IPS-15b (cell line): ENCODE results near the gene ZSCAN5A.

Experiments
- H3K27me3 ChIP-seq: one replicate; pipeline ENCODE4 v1.6.1; 2013; ENCODE audit warnings: low read length; ENCODE audit not compliant: control insufficient read depth, insufficient read depth
- H3K36me3 ChIP-seq: one replicate; pipeline ENCODE4 v1.6.1; 2013; ENCODE audit warnings: low read length; ENCODE audit not compliant: control insufficient read depth, insufficient read depth
- H3K4me1 ChIP-seq: one replicate; pipeline ENCODE4 v1.6.1; 2013; ENCODE audit warnings: mild to moderate bottlenecking, low read length; ENCODE audit not compliant: control insufficient read depth, insufficient read depth
- H3K4me3 ChIP-seq: one replicate; pipeline ENCODE4 v1.5.1; 2013; ENCODE audit warnings: low read depth, low read length
- H3K9ac ChIP-seq: one replicate; pipeline ENCODE4 v1.6.1; 2013; ENCODE audit warnings: low read depth, mild to moderate bottlenecking, low read length
- H3K9me3 ChIP-seq: one replicate; pipeline ENCODE4 v1.6.1; 2013; ENCODE audit warnings: mild to moderate bottlenecking, low read length; ENCODE audit not compliant: control insufficient read depth, insufficient read depth

ZSCAN5A gene

DNA sequence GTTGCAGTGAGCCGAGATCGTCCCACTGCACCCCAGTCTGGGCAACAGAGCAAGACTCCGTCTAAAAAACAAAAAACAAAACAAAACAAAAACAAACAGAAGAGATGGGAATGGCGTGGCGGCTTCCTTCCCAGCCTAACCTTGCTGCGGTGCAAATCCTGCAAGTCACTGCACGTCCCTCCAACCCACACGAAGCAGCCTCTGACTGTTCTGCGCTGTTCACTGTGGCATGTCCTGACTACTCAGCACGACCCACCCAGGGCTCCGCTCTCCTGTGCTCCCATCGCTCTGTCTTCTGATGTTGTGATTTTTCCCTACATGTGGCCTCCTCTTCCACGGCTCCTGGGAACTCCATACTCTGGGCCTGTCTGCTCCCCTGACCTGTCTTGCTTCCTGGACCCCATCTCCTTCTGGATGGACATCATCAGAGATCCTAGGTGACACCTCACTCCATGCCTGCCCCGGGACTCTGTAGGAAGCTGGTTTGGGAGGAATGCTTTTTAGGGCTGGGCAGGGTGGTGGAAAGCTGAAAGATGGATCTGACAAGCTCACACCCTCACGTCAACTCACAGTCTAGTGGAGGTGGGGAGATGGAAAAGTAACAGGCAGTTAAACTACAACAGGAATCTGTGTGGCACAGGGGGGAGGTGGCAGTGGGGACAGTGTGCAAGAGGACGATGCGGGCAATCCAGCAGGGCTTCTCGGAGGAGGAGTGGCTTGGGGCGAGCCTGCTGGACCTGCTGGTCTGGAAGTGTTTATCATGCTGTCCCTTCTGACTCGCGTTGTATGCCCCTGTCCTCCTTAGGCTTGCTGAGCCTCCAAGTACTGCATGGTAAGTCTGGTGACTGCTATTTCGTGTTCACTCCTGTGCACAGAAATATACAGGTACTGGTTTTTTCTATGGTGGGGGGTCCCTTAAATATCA lies 18.8 kb downstream of the ZSCAN5A start:
- Histone ChIP-seq H3K4me1 (no peaks in the 10 kb centered on the region), H3K36me3 (no peaks in the 10 kb centered on the region), H3K9ac (no peak overlapping the region), H3K27me3 (no peaks in the 10 kb centered on the region), H3K4me3 (no peak overlapping the region), H3K9me3 (no peaks in the 10 kb centered on the region)

DNA sequence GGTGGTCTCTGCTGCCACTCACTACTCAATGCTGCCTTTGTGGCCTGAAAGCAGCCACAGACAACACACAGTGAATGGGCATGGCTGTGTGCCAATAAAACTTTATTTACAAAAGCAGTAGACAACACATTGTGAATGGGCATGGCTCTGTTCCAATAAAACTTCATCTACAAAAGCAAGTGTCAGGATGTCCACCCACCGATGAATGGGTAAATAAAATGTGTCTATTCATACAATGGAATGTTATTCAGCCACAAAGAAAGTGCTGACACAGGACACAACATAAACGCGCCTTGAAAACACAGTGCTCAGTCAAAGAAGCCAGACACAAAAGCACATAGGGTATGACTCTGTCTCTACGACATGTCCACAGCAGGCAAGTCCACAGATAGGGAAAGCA lies 20.1 kb downstream of the ZSCAN5A start:
- no peak overlapping the region for H3K4me3 ChIP-seq
- no peaks in the 10 kb centered on the region for H3K27me3 ChIP-seq
- no peaks in the 10 kb centered on the region for H3K36me3 ChIP-seq
- H3K4me1 ChIP-seq = no peaks in the 10 kb centered on the region
- no peaks in the 10 kb centered on the region for H3K9me3 ChIP-seq
- H3K9ac ChIP-seq = no peak overlapping the region

DNA sequence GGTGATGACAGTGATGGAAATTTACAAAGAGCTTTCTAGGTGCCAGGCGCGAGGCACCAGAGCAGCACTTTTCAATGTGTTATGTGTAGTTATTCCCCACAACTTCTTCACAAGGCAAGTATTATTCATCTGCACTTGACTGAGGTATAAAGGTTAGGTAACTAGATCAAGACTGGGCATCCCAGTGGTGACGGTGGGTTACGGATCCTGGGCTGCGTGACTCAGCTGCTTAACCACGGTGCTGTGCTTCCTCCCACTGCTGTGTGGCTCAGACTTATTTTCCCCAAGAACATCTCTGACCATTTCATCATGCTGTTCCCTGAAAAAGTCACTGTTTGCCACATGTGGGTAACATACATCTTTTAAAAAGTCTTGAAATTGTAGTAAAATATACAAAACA lies 22.8 kb downstream of the ZSCAN5A start:
- H3K36me3 ChIP-seq = no peaks in the 10 kb centered on the region
- H3K4me1 ChIP-seq = no peaks in the 10 kb centered on the region
- no peaks in the 10 kb centered on the region for H3K9me3 ChIP-seq
- no peak overlapping the region for H3K4me3 ChIP-seq
- H3K9ac ChIP-seq = no peak overlapping the region
- no peaks in the 10 kb centered on the region for H3K27me3 ChIP-seq

DNA sequence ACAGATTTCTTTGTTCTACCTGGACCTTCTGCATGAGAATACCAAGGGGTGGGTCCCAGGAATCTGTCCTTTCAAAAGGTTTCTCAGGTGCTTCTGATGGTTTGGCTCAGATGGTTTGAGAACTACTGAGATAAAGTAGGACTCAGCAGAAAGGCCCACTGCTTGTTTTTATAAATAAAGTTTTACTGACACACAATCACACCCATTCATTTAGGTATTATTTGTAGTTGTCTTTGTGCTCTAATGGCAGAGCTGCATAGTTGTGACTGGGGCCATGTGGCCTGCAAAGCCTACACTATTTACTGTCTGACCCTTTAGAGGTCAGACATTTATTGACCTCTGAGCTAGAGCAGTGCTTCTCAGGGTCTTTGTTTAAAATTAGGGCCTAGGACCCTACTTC lies 24.5 kb downstream of the ZSCAN5A start:
- Histone ChIP-seq H3K36me3 (no peaks in the 10 kb centered on the region), H3K4me3 (no peak overlapping the region), H3K9ac (no peak overlapping the region), H3K27me3 (no peaks in the 10 kb centered on the region), H3K4me1 (no peaks in the 10 kb centered on the region), H3K9me3 (no peaks in the 10 kb centered on the region)

DNA sequence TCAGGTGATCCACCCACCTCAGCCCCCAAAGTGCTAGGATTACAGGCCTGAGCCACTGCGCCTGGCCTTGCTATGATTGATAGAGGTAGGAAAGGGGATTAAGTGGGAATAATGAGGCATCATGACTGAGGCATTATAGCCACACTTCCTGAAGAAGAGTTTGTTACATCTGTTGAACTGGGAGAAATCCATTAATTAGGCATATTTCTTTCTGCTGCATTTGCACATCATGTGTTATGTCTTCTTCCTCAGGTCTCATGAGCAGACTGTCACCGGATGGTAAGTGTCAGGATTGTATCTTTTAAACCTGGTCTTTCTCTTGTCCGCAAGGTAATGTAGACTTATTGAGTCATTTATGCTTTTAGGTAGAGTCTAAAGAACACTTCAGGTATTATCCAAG lies 29.9 kb downstream of the ZSCAN5A start:
- H3K9me3 ChIP-seq = no peaks in the 10 kb centered on the region
- no peak overlapping the region for H3K9ac ChIP-seq
- H3K4me1 ChIP-seq = no peaks in the 10 kb centered on the region
- no peaks in the 10 kb centered on the region for H3K36me3 ChIP-seq
- no peaks in the 10 kb centered on the region for H3K27me3 ChIP-seq
- H3K4me3 ChIP-seq = no peak overlapping the region

DNA sequence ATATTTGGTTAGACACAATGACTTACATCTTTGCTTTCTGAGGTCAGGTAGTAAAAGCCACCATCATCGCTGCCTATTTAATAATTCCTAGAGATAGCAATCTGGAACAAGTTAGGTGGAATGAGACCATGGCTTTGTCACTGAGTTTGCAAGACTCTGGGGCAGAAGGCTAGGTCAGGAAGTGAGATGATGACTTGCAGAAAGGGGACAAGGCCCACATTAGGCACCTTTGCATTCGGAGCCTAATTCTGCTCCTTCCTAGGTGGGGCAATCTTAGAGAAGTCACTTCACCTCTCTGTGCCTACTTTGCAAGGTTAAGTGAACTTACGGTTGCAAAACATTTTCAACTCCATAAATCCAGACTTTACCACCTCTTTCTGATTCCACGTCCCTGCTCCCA lies 31.8 kb downstream of the ZSCAN5A start:
- Histone ChIP-seq H3K27me3 (no peaks in the 10 kb centered on the region), H3K9ac (no peak overlapping the region), H3K9me3 (no peaks in the 10 kb centered on the region), H3K4me1 (no peaks in the 10 kb centered on the region), H3K36me3 (no peaks in the 10 kb centered on the region), H3K4me3 (no peak overlapping the region)

DNA sequence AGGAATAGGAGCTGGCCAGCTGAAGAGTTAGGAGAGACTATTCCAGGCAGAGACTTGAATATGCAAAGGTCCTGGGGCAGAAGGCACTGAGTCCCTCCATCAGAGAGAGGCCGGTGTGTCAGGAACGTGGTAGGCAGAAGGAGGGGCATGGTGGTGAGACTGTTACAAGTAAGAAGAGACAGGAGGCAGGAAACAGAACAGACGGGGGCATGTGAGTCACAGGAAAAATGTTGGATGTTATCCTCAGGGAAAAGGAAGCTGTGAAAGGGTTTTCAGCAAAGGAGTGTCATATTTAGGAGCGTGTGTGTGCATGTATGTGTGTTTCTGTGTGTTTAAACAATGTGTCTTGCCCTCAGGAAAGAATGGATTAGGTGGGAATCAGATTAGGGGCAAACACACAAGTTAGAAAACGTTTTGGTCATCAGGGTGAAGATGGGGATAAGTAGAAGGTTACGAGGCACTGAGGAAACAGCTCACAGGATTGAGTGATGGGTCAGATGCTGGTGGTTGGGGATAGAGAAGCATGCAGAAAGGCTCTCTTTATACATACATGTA lies 41.0 kb downstream of the ZSCAN5A start:
- H3K9me3 ChIP-seq = no peaks in the 10 kb centered on the region
- no peak overlapping the region for H3K9ac ChIP-seq
- H3K4me3 ChIP-seq = no peak overlapping the region
- H3K4me1 ChIP-seq = no peaks in the 10 kb centered on the region
- H3K36me3 ChIP-seq = no peaks in the 10 kb centered on the region
- no peaks in the 10 kb centered on the region for H3K27me3 ChIP-seq

DNA sequence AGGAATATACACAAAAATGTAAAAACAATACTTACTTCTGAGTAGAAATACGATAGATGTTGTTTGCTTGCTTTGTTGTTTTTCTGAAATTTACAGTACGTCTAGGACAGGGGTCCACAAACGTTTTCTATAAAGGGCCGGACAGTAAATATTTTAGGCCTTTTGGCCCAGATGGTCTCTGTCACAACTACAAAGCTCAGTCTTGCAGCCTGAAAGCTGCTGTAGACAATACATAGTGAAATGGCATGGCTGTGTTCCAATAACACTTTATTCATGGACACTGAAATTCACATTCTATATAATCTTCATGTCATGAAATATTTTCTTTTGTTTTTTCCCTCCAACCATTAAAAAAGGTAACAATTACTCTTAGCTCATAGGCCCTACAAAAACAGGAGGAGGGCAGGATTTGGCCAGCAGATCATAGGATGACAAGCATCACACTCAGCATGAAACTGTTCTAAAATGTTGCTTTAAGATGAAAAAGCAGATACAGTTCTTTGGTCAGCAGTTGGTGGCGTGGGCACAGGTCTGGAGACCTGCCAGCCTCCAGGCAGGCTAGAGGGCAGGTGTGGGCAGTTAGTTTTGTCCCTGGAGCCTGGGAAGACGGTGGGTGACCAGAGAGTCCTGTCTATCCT lies 42.4 kb downstream of the ZSCAN5A start, which contains the start of gene EDDM13:
Gene EDDM13 (plus strand): TSS at position 588 of the 638 bp plus-strand sequence. CDS start 87 bp downstream, outside the sequence.
- Histone ChIP-seq H3K9ac (no peak within 1 kb of the TSS), H3K4me1 (no peaks in the 10 kb centered on the region), H3K27me3 (no peaks in the 10 kb centered on the region), H3K4me3 (no peak within 1 kb of the TSS), H3K36me3 (no peaks in the 10 kb centered on the region), H3K9me3 (no peaks in the 10 kb centered on the region)

DNA sequence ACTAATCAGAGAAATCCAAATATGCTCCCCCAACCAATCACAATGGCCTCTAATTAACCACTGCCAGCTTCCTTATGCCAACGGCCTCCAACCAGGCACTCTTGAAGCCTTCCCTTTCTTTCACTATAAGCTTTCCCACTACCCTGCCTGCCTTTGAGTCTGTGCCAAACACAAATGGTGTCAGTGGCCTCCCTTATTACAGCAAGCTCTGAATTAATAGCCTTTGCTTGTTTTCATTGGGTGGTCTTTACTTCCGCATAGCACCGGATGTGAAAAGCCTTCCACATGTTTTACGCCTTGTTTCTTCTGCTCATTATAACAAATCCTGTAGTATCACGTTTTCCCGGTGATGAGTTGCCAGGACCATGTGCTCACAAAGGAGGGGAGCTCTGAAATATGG lies 43.5 kb downstream of the ZSCAN5A start:
- no peaks in the 10 kb centered on the region for H3K4me1 ChIP-seq
- no peaks in the 10 kb centered on the region for H3K9me3 ChIP-seq
- peaks cover 2% of the 10 kb centered on the region for H3K27me3 ChIP-seq
- H3K9ac ChIP-seq = no peak overlapping the region
- no peak overlapping the region for H3K4me3 ChIP-seq
- no peaks in the 10 kb centered on the region for H3K36me3 ChIP-seq

DNA sequence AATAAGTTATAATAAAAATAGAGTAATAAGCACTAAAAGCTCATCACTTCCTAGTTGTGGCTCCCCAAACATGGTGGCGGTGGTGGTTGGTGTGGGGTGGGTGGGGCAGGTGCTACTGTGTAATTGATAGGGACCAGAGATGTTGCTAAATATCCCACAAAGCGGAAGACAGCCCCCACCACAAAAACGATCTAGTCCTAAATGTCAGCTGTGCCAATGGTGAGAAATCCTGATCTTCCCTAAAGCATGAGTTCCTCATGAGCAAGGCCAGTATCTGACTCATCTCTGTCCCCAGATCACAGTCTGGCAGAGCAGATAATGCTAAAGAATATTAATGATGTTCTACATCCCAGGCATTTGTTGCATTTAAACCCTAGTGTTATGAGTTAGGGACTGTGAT lies 44.0 kb downstream of the ZSCAN5A start:
- no peak overlapping the region for H3K4me3 ChIP-seq
- H3K27me3 ChIP-seq = peaks cover 2% of the 10 kb centered on the region
- no peaks in the 10 kb centered on the region for H3K9me3 ChIP-seq
- no peak overlapping the region for H3K9ac ChIP-seq
- no peaks in the 10 kb centered on the region for H3K36me3 ChIP-seq
- no peaks in the 10 kb centered on the region for H3K4me1 ChIP-seq

DNA sequence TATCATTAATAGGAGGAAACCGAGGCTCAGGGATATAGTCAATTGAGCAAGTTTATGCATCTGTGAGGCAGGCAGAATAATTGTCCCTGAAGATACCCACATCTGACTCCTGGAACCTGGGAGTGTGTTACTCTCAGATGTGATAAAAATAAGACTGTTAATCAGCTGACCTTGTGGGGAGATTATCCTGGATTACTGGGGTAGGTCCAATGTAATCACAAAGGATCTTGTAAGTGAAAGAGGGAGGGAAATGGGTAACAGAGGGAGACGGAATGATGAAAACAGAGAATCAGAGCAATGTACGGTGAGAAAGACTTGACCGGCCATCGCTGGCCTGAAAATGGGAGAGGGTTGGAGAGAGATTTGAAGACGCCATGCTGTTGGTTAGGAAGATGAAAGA lies 45.3 kb downstream of the ZSCAN5A start:
- Histone ChIP-seq H3K9me3 (no peaks in the 10 kb centered on the region), H3K36me3 (no peaks in the 10 kb centered on the region), H3K4me1 (no peaks in the 10 kb centered on the region), H3K4me3 (no peak overlapping the region), H3K9ac (no peak overlapping the region), H3K27me3 (peaks cover 2% of the 10 kb centered on the region)

DNA sequence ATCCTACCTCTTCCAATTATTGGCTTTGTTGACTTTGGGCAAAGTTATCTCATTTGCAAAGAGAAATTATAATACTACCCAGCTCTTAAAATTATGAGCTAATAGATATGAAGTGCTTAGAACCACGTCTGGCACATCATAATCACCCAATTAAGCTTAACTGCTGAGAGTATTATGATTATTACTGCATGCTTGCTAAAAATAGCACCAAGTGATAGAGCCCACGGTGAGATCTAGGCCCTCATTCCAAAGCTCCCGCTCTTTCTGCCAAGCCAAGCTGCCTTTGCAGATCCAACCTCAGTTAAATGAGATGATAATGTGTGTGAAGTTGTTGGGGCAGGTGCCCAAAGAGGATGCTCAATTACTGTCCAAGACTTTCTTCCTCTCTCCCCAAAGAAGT lies 48.6 kb downstream of the ZSCAN5A start:
- H3K4me3 ChIP-seq = no peak overlapping the region
- H3K27me3 ChIP-seq = peaks cover 2% of the 10 kb centered on the region
- H3K9ac ChIP-seq = no peak overlapping the region
- no peaks in the 10 kb centered on the region for H3K9me3 ChIP-seq
- H3K4me1 ChIP-seq = no peaks in the 10 kb centered on the region
- no peaks in the 10 kb centered on the region for H3K36me3 ChIP-seq
